Measurements from ENCODE around the gene NCAPG2. TPM values are rescaled to one million over a fixed set of nuclear protein-coding genes. Genes with fewer than 3 reads are reported as not detected.
A peak's percentile ranks its signal among the peaks of the same experiment; 100 is the strongest.
"Not testable (repeated sequence)": the region's sequence is repeated elsewhere in the genome, so short reads cannot be mapped to it uniquely, and the experiment has no call there.

NCAPG2 gene
- polyA plus RNA-seq, 3 donors = 1.1 to 3.1 (median 1.7) TPM

DNA sequence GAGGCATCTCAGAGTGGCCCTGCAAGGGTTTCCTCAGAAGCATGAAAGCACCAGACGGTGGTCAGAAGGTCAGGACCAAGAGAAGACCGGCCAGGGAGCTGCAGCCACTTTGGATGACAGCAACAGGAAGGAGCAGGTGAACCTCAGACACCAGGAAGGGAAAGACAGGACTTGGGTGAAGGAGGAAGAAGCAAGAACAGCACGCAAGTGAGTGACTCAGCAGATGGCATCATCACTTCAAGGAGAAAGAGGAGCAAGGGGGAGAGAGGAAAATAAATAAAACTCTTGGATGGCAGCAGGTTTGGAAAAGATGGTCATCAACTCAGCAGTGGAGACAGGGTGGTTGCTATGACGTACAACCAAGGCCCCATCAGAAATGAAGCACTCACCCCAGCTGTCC is 31.6 kb downstream of the NCAPG2 start:
- H3K36me3 Mint-ChIP-seq = peaks cover 73 to 82% of the 10 kb centered on the region in 2 donors
- TF ChIP-seq, protein P1, sequence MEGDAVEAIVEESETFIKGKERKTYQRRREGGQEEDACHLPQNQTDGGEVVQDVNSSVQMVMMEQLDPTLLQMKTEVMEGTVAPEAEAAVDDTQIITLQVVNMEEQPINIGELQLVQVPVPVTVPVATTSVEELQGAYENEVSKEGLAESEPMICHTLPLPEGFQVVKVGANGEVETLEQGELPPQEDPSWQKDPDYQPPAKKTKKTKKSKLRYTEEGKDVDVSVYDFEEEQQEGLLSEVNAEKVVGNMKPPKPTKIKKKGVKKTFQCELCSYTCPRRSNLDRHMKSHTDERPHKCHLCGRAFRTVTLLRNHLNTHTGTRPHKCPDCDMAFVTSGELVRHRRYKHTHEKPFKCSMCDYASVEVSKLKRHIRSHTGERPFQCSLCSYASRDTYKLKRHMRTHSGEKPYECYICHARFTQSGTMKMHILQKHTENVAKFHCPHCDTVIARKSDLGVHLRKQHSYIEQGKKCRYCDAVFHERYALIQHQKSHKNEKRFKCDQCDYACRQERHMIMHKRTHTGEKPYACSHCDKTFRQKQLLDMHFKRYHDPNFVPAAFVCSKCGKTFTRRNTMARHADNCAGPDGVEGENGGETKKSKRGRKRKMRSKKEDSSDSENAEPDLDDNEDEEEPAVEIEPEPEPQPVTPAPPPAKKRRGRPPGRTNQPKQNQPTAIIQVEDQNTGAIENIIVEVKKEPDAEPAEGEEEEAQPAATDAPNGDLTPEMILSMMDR (IDR thresholded peaks at IDR 0.05) = no peak
- peak overlapping the region in 1 of 2 donors; percentile 56 for H3K27ac ChIP-seq (ENCODE audit: low read depth in 1 of 2, low read length in 2 of 2)
- H3K9me3 Mint-ChIP-seq = no peaks in the 10 kb centered on the region
- no peak overlapping the region for H3K4me3 ChIP-seq (replicated peaks in 1 of 3; ENCODE audit: low read depth in 2 of 3, low read length in 3 of 3)
- H4K20me1 ChIP-seq (ENCODE audit: insufficient read depth, low read length) = no peaks in the 10 kb centered on the region
- DNase-seq = peak in 1 of 3 donors; percentile 37
- H3K9me3 ChIP-seq (replicated peaks in 1 of 2; ENCODE audit: control insufficient read depth in 1 of 2, insufficient read depth in 1 of 2, low read length in 2 of 2) = no peaks in the 10 kb centered on the region
- intact Hi-C loops (cut with micrococcal nuclease) = no loop called here
- peaks cover 54 to 84% of the 10 kb centered on the region in 2 donors for H3K36me3 ChIP-seq (replicated peaks in 1 of 2; ENCODE audit: control insufficient read depth in 1 of 2, insufficient read depth in 2 of 2, low read length in 2 of 2)
- H2AFZ ChIP-seq (ENCODE audit: insufficient read depth, low read depth, low read length, poor library complexity, severe bottlenecking) = no peak overlapping the region
- H3K9ac ChIP-seq (ENCODE audit: insufficient read depth, low read length, poor library complexity, severe bottlenecking) = no peak overlapping the region
- H3K4me1 Mint-ChIP-seq = peaks cover 3% of the 10 kb centered on the region
- peaks cover 0 to 4% (median 1%) of the 10 kb centered on the region in 3 donors for H3K27me3 Mint-ChIP-seq (ENCODE audit: low read depth in 3 of 3)
- H3K79me2 ChIP-seq (ENCODE audit: insufficient read depth, low read length) = peaks cover 8% of the 10 kb centered on the region
- no peak overlapping the region for H3K4me2 ChIP-seq (replicated peaks; ENCODE audit: extremely low read depth, low read length, poor library complexity, severe bottlenecking)
- H3K27ac Mint-ChIP-seq = peak overlapping the region in 6 of 7 donors; percentile 7 to 77 (median 64)
- H3K27me3 ChIP-seq (ENCODE audit: control insufficient read depth in 2 of 2, insufficient read depth in 2 of 2, low read length in 2 of 2) = no peaks in the 10 kb centered on the region
- H3K4me3 Mint-ChIP-seq = no peak overlapping the region
- H3K4me1 ChIP-seq (ENCODE audit: control insufficient read depth in 1 of 2, insufficient read depth in 2 of 2, low read length in 2 of 2) = no peaks in the 10 kb centered on the region
- WGBS (ENCODE audit: insufficient coverage) = 31% methylated on average over 4 of the region's 4 CpGs

GRCh38 chr7:158668086-158668485 is 36.5 kb downstream of the NCAPG2 start:
- H3K9ac ChIP-seq (ENCODE audit: insufficient read depth, low read length, poor library complexity, severe bottlenecking); H3K4me3 ChIP-seq (replicated peaks in 1 of 3; ENCODE audit: low read depth in 2 of 3, low read length in 3 of 3); DNase-seq; H3K9me3 ChIP-seq (replicated peaks in 1 of 2; ENCODE audit: control insufficient read depth in 1 of 2, insufficient read depth in 1 of 2, low read length in 2 of 2); H3K9me3 Mint-ChIP-seq; H3K27me3 Mint-ChIP-seq (ENCODE audit: low read depth in 3 of 3); H3K4me2 ChIP-seq (replicated peaks; ENCODE audit: extremely low read depth, low read length, poor library complexity, severe bottlenecking); H3K27me3 ChIP-seq (ENCODE audit: control insufficient read depth in 2 of 2, insufficient read depth in 2 of 2, low read length in 2 of 2); H4K20me1 ChIP-seq (ENCODE audit: insufficient read depth, low read length); intact Hi-C loops (cut with micrococcal nuclease); H2AFZ ChIP-seq (ENCODE audit: insufficient read depth, low read depth, low read length, poor library complexity, severe bottlenecking); H3K4me1 ChIP-seq (ENCODE audit: control insufficient read depth in 1 of 2, insufficient read depth in 2 of 2, low read length in 2 of 2); H3K4me3 Mint-ChIP-seq; H3K79me2 ChIP-seq (ENCODE audit: insufficient read depth, low read length); H3K4me1 Mint-ChIP-seq; H3K27ac Mint-ChIP-seq; H3K27ac ChIP-seq (ENCODE audit: low read depth in 1 of 2, low read length in 2 of 2): not testable (repeated sequence)
- peaks cover 66 to 72% of the 10 kb centered on the region in 2 donors for H3K36me3 Mint-ChIP-seq
- H3K36me3 ChIP-seq (replicated peaks in 1 of 2; ENCODE audit: control insufficient read depth in 1 of 2, insufficient read depth in 2 of 2, low read length in 2 of 2) = peaks cover 47 to 78% of the 10 kb centered on the region in 2 donors
- 100% methylated on average over 3 of the region's 8 CpGs for WGBS (ENCODE audit: insufficient coverage)

DNA sequence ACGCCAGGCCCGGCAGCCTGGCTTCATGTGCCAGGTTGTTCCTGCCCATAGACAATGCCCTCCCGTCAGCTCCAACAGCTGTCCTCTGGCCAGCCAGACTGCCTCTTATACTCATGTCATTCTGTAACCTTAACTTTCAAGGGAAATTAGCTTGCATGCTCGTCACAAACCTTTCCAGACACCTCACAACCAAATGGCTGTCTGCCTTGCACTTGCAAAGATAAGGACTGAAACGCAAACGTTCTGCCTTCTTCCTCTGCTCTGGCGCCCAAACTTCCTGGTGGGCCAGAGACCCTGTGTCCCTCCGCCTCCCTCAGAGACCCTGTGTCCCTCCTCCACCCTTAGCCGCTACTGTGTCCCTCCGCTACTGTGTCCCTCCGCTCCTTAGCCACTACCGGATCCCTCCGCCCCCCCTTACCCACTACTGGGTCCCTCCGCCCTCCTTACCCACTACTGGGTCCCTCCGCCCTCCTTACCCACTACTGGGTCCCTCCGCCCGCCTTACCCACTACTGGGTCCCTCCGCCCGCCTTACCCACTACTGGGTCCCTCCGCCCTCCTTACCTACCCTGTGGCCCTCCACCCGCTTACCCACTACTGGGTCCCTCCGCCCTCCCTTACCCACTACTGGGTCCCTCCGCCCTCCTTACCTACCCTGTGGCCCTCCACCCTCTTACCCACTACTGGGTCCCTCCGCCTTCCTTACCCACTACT is 37.5 kb downstream of the NCAPG2 start:
- H3K4me3 ChIP-seq (replicated peaks in 1 of 3; ENCODE audit: low read depth in 2 of 3, low read length in 3 of 3); H3K27ac ChIP-seq (ENCODE audit: low read depth in 1 of 2, low read length in 2 of 2); intact Hi-C loops (cut with micrococcal nuclease); H4K20me1 ChIP-seq (ENCODE audit: insufficient read depth, low read length); H3K79me2 ChIP-seq (ENCODE audit: insufficient read depth, low read length); DNase-seq; H3K27ac Mint-ChIP-seq; H3K27me3 Mint-ChIP-seq (ENCODE audit: low read depth in 3 of 3); H3K9ac ChIP-seq (ENCODE audit: insufficient read depth, low read length, poor library complexity, severe bottlenecking); H3K9me3 Mint-ChIP-seq; H3K9me3 ChIP-seq (replicated peaks in 1 of 2; ENCODE audit: control insufficient read depth in 1 of 2, insufficient read depth in 1 of 2, low read length in 2 of 2); H2AFZ ChIP-seq (ENCODE audit: insufficient read depth, low read depth, low read length, poor library complexity, severe bottlenecking); H3K4me1 ChIP-seq (ENCODE audit: control insufficient read depth in 1 of 2, insufficient read depth in 2 of 2, low read length in 2 of 2); H3K27me3 ChIP-seq (ENCODE audit: control insufficient read depth in 2 of 2, insufficient read depth in 2 of 2, low read length in 2 of 2); H3K4me2 ChIP-seq (replicated peaks; ENCODE audit: extremely low read depth, low read length, poor library complexity, severe bottlenecking); H3K4me1 Mint-ChIP-seq; H3K4me3 Mint-ChIP-seq: not testable (repeated sequence)
- H3K36me3 Mint-ChIP-seq = peaks cover 69 to 74% of the 10 kb centered on the region in 2 donors
- peaks cover 56 to 81% of the 10 kb centered on the region in 2 donors for H3K36me3 ChIP-seq (replicated peaks in 1 of 2; ENCODE audit: control insufficient read depth in 1 of 2, insufficient read depth in 2 of 2, low read length in 2 of 2)
- WGBS (ENCODE audit: insufficient coverage) = 98% methylated on average over 6 of the region's 24 CpGs
